ENCODE data around the gene MOB2. TPM values are rescaled to one million over a fixed set of nuclear protein-coding genes. Genes with fewer than 3 reads are reported as not detected.

The MOB2 gene
- total RNA-seq, 3 donors from 2014 or later = 54.9 to 108 (median 61.5) TPM

DNA sequence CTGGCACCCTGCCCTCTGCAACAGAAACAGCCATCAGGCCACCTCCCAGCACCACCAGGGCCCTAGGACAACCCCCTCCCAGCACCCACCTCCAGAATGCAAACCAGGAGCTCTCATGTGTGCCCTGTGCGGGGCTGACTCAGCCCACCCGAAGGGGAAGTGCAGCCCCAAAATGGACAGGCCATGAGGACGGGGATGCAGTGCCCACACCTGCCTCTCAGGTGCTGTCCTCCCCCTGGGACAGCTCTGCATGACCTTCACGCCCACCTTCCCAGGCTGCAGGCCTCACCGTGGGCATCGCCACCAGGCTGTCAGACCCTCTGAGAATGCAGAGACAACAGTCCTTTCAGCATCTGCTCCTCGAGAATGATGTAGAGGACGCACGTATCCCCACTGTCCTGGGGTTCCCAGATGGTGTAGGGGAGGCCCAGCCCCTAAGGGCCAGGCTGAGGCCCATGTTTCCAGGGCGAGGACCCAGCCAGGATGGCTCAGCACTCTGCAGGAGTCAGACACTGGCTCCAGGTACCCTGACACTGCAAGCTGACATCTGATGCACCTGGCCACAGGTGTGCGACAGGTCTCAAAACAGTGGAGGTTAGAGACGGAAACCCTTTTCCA is 13.5 kb downstream of the MOB2 start:
- H3K9me3 ChIP-seq = no peaks in the 10 kb centered on the region
- DNase-seq (peak in 2 of 3 donors; percentile 11 to 39), ATAC-seq (no peak)
- no peaks in the 10 kb centered on the region for H3K36me3 ChIP-seq (ENCODE audit: low read depth)
- TF ChIP-seq, protein P1, sequence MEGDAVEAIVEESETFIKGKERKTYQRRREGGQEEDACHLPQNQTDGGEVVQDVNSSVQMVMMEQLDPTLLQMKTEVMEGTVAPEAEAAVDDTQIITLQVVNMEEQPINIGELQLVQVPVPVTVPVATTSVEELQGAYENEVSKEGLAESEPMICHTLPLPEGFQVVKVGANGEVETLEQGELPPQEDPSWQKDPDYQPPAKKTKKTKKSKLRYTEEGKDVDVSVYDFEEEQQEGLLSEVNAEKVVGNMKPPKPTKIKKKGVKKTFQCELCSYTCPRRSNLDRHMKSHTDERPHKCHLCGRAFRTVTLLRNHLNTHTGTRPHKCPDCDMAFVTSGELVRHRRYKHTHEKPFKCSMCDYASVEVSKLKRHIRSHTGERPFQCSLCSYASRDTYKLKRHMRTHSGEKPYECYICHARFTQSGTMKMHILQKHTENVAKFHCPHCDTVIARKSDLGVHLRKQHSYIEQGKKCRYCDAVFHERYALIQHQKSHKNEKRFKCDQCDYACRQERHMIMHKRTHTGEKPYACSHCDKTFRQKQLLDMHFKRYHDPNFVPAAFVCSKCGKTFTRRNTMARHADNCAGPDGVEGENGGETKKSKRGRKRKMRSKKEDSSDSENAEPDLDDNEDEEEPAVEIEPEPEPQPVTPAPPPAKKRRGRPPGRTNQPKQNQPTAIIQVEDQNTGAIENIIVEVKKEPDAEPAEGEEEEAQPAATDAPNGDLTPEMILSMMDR (IDR thresholded peaks at IDR 0.05) = no peak
- intact Hi-C loops (cut with DNase I, micrococcal nuclease) = no loop called here
- no peaks in the 10 kb centered on the region for H3K4me1 ChIP-seq (ENCODE audit: low read depth)
- H3K4me3 ChIP-seq = no peak overlapping the region

DNA sequence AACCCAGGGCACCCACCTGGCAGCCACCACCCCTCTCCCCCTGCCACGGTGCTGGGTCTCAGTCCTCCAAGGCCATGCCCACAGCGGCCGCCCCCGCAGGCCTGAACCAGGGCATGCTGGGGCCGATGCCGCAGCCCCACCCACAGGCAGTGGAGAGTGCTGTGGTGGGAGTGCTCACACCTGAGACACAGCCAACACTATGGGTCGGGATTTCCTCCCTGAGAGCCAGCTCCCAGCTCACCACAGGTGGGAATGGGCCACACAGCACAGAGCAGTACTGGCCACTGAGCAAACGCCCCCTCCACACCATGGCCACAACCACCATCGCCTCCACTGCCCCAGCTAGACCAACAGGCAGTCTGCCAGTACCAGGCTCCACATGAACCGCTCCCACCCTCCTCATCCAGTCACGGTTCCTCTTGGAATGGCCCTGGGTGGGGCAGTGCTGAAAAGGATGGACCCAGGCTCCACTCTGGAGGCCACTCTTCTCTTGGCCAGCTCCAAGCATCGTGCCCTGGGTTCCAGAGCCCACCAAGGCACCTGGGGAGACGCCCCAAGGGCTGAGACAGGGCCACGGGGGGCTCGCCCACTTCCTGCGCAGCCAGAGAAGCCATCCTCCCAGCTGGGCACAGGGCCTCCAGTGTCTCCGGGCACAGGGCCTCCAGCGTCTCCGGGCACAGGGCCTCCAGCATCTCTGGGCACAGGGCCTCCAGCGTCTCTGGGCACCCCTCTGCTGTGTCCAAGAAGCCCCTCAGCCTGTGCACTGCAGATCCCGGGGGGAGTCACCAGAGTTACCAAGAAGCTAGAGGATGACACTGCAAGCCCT is 14.2 kb downstream of the MOB2 start:
- Histone ChIP-seq H3K36me3 (ENCODE audit: low read depth) (no peaks in the 10 kb centered on the region), H3K4me1 (ENCODE audit: low read depth) (no peaks in the 10 kb centered on the region), H3K9me3 (no peaks in the 10 kb centered on the region), H3K4me3 (no peak overlapping the region)
- ATAC-seq (no peak), DNase-seq (peak in 2 of 3 donors; percentile 15 to 31)
- intact Hi-C loops (cut with DNase I, micrococcal nuclease) = no loop called here
- TF ChIP-seq, protein P1 (IDR thresholded peaks at IDR 0.05) = no peak

DNA sequence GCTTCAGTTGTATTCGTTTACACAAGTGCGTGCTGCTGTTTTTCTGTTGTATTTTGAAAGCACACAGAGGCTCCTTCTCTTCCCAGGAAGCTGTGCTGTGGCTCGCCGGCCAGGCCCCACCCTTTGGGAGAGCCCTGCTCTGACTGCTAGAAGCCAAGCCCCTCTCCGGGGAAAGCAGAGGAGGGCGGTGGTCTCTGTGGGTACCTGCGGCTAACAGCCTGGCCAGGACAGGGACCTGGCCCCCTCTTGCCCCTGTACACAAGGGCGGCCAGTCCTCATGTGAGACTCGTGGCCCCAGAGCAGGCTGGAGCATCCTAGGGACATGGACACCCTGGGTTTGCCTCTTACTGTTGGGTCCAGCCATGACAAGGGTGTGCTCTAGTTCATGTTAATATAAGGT is 14.8 kb downstream of the MOB2 start:
- ATAC-seq (no peak), DNase-seq (peak in 1 of 3 donors; percentile 37)
- TF ChIP-seq, protein P1 (IDR thresholded peaks at IDR 0.05) = no peak
- H3K4me1 ChIP-seq (ENCODE audit: low read depth) = no peaks in the 10 kb centered on the region
- H3K4me3 ChIP-seq = no peak overlapping the region
- H3K9me3 ChIP-seq = no peaks in the 10 kb centered on the region
- no peaks in the 10 kb centered on the region for H3K36me3 ChIP-seq (ENCODE audit: low read depth)
- intact Hi-C loops (cut with DNase I, micrococcal nuclease) = no loop called here

DNA sequence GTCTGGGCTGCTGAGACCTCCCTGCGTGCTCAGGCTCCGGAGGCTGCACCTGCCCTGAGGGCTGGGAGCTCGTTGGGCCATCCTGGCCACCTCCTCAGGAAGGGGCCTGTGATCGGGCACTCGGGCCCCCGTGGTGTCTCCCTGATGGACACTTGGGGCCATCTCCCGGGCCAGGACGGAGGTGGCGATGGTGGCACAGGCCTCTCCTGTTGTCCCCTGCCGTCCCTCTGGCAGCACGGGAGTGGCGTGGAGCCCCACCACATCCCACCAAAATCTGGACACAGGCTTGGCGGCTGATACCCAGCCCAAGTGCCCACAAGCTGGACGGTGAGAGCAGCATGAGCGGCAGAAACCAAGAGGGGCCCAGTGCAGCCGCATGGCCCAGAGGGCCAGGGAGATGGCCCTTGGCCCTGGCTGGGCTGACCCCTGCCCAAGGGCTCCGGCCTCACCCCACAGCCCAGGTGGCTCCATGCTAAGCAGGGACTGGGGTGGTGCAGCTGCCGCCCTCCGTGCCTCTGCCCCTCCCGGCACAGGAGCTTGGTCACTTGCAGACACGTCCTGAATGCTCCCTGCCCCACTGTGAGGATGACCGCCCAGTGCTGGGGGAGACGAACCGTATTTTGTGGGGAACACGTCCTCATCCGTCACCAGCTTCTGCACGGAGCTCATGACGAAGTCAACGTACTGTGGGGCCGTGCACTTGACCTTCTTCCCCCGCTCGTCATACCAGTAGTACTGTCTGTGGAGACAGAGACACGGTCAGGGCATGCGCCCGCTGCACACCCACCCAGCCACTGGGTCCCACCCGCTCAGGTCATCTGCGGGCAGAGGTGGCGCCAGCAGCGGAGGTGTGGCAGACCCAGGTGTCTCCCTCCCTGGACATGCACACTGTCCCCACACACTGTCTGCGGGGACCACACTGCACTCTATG is 15.6 kb downstream of the MOB2 start:
- ATAC-seq (no peak), DNase-seq (peak in 1 of 3 donors; percentile 45)
- intact Hi-C loops (cut with DNase I, micrococcal nuclease) = no loop called here
- H3K4me1 ChIP-seq (ENCODE audit: low read depth) = no peaks in the 10 kb centered on the region
- no peaks in the 10 kb centered on the region for H3K9me3 ChIP-seq
- no peak overlapping the region for H3K4me3 ChIP-seq
- TF ChIP-seq, protein P1 (IDR thresholded peaks at IDR 0.05) = no peak
- no peaks in the 10 kb centered on the region for H3K36me3 ChIP-seq (ENCODE audit: low read depth)

DNA sequence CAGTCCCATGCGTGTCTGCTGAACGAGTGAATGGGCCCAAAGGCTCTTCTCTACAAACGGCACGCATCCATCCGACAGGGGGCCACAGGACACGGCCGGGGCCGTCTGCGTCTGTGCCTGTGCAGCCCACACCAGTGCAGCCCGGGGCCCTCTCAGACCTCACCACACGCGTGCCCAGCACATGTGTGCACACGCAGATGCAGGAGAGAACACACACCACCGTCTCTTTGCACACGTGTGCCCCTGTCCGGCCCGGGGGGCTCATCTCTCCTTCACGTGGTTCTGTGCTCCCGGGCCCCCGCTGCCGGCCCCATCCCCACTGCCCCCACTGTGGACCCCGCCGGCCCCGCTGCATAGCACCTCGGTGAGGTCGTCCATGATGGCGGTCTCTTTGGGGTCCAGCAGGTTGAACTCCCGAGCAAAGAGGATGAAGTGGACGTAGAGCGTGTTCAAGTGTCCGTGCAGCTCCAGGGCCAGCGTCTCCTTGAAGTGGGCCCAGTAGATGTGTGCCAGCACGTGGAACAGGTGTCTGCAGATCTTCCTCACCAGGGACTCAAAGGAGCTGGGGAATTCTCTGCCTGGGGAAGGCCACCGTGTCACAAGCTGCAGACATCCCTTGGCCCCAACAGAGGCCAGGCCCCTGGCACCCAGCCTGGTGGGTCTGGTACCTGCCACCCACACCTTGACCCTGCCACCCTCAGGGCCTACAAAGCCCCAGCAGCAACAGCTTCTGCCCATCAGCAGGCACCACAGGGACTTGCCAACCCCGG is 16.5 kb downstream of the MOB2 start:
- no peaks in the 10 kb centered on the region for H3K4me1 ChIP-seq (ENCODE audit: low read depth)
- H3K36me3 ChIP-seq (ENCODE audit: low read depth) = no peaks in the 10 kb centered on the region
- TF ChIP-seq, protein P1 (IDR thresholded peaks at IDR 0.05) = no peak
- peak in 1 of 3 donors; percentile 39 for DNase-seq
- no peaks in the 10 kb centered on the region for H3K9me3 ChIP-seq
- ATAC-seq = no peak
- intact Hi-C loops (cut with DNase I, micrococcal nuclease) = loop anchor here in 1 of 2 donors (10.0 kb wide), 1 partner anchor 45 kb away; no protein-coding TSS in a partner anchor
- no peak overlapping the region for H3K4me3 ChIP-seq
